Endothelial cell of umbilical vein (primary cell): ENCODE results near the gene LTO1. TPM values are rescaled to one million over a fixed set of nuclear protein-coding genes. Genes with fewer than 3 reads are reported as not detected.
"Not testable (repeated sequence)": the region's sequence is repeated elsewhere in the genome, so short reads cannot be mapped to it uniquely, and the experiment has no call there.

Experiments
- BruUV-seq: library from RNA; stranded (reverse); fragments of 400-500 nt; replicated peaks from 2 replicates; lab custom pipeline; 2021; lab: Mats Ljungman, UMichigan
- CTCF ChIA-PET: fragments of 300-600, 350-600 bp; sonication (Branson Sonifier 250); formaldehyde crosslinking; loops from one replicate; lab custom pipeline; 2021; ENCODE audit warnings: antibody characterized with exemption, inconsistent platforms; lab: Charles Lee
- POLR2A ChIA-PET: fragments of 300-600, 350-600 bp; sonication (Branson Sonifier 250); formaldehyde crosslinking; loops from one replicate; lab custom pipeline; 2021; ENCODE audit warnings: antibody characterized with exemption, inconsistent platforms; lab: Charles Lee
- DNase-seq: peaks from one replicate; pipeline ENCODE4 v3.0.0-alpha.2; 2011; ENCODE audit warnings: low read depth, low spot score
- FAIRE-seq: peaks from 2 replicates; lab custom pipeline; 2011; peaks lifted over from hg19 to GRCh38; lab: Jason Lieb, UNC
- H2AFZ ChIP-seq: 2 replicates; pipeline ENCODE4 v1.6.0; 2012; ENCODE audit warnings: low read depth, low read length, control low read depth, inconsistent platforms
- H3K27ac ChIP-seq: 2 replicates; pipeline ENCODE4 v1.5.1; 2011; ENCODE audit warnings: low read depth, mild to moderate bottlenecking, control low read depth, low read length, moderate library complexity; ENCODE audit not compliant: insufficient read depth
- H3K27me3 ChIP-seq, 2 experiments: 2 replicates each; pipeline versions ENCODE4 v1.6.0 to v1.6.1; 2011; ENCODE audit warnings: low read length in 2 of 2, mixed read lengths in 1 of 2; ENCODE audit not compliant: control insufficient read depth in 2 of 2, insufficient read depth in 2 of 2
- H3K36me3 ChIP-seq, 2 experiments: 2 replicates in 1 of 2; 3 replicates in 1 of 2; pipeline ENCODE4 v1.5.1; 2011; ENCODE audit warnings: low read length in 2 of 2, mild to moderate bottlenecking in 1 of 2, moderate library complexity in 1 of 2; ENCODE audit not compliant: control insufficient read depth in 2 of 2, insufficient read depth in 2 of 2; ENCODE audit errors: extremely low read depth in 1 of 2
- H3K4me1 ChIP-seq: 3 replicates; pipeline ENCODE4 v1.5.1; 2011; ENCODE audit warnings: mild to moderate bottlenecking, low read length; ENCODE audit not compliant: control insufficient read depth, insufficient read depth; ENCODE audit errors: extremely low read depth
- H3K4me2 ChIP-seq: 2 replicates; pipeline ENCODE4 v1.6.1; 2011; ENCODE audit warnings: low read length, control low read depth, mixed read lengths; ENCODE audit not compliant: insufficient read depth
- H3K4me3 ChIP-seq, 3 experiments: fragments of 200-600 bp in 1 of 3; sonication (generic), shearing (Covaris generic) in 1 of 3; replicated peaks in 1 of 3; 2 replicates each; pipeline ENCODE4 v1.5.1; 2011 to 2016; ENCODE audit warnings: control low read depth in 3 of 3, low read length in 3 of 3, mild to moderate bottlenecking in 2 of 3, inconsistent platforms in 1 of 3, low read depth in 1 of 3, moderate library complexity in 1 of 3; ENCODE audit not compliant: insufficient read depth in 1 of 3
- H3K79me2 ChIP-seq: 2 replicates; pipeline ENCODE4 v1.6.0; 2012; ENCODE audit warnings: low read length, inconsistent platforms; ENCODE audit not compliant: control insufficient read depth, insufficient read depth
- H3K9ac ChIP-seq: replicated peaks from 2 replicates; pipeline ENCODE3; 2011; ENCODE audit warnings: low read length, control low read depth; ENCODE audit not compliant: insufficient read depth; ENCODE audit errors: extremely low read depth
- H3K9me1 ChIP-seq: replicated peaks from 3 replicates; pipeline ENCODE4 v1.6.0; 2011; ENCODE audit warnings: mild to moderate bottlenecking, low read length; ENCODE audit not compliant: control insufficient read depth, insufficient read depth; ENCODE audit errors: extremely low read depth
- H3K9me3 ChIP-seq: replicated peaks from 2 replicates; pipeline ENCODE4 v1.5.1; 2012; ENCODE audit warnings: low read length, inconsistent platforms; ENCODE audit not compliant: control insufficient read depth, insufficient read depth
- H4K20me1 ChIP-seq: replicated peaks from 2 replicates; pipeline ENCODE3; 2011; ENCODE audit warnings: mild to moderate bottlenecking, low read length; ENCODE audit not compliant: control insufficient read depth, insufficient read depth; ENCODE audit errors: extremely low read depth
- CTCF ChIP-seq, 2 donors: IDR thresholded peaks; 1 replicate in 1 of 2; 2 replicates in 1 of 2; pipeline ENCODE4 v1.5.1; 2011; ENCODE audit warnings: low read length in 2 of 2, mild to moderate bottlenecking in 2 of 2, moderate library complexity in 2 of 2, control low read depth in 1 of 2, inconsistent platforms in 1 of 2, low read depth in 1 of 2; ENCODE audit not compliant: insufficient read depth in 1 of 2; ENCODE audit errors: extremely low read depth in 1 of 2
- GATA2 ChIP-seq: IDR thresholded peaks from 2 replicates; pipeline ENCODE4 v1.7.0; 2011; ENCODE audit warnings: low read depth, mild to moderate bottlenecking, moderate library complexity, mixed read lengths, low read length; ENCODE audit not compliant: insufficient read length, insufficient read depth
- JUN ChIP-seq: IDR thresholded peaks from 2 replicates; pipeline ENCODE4 v1.6.1; 2011; ENCODE audit warnings: borderline replicate concordance, low read depth; ENCODE audit not compliant: insufficient read length, insufficient read depth
- MAX ChIP-seq: IDR thresholded peaks from 2 replicates; pipeline ENCODE4 v1.6.1; 2011; ENCODE audit not compliant: insufficient read depth, insufficient read length
- MYC ChIP-seq: IDR thresholded peaks from one replicate; pipeline ENCODE4 v1.6.1; 2011; ENCODE audit warnings: mild to moderate bottlenecking, low read depth, low read length
- POLR2AphosphoS5 ChIP-seq: IDR thresholded peaks from 2 replicates; pipeline ENCODE4 v1.6.1; 2012; ENCODE audit warnings: low read depth, mild to moderate bottlenecking, control low read depth, low read length, moderate library complexity; ENCODE audit not compliant: insufficient read depth
- dilution Hi-C: fragments of 300-500 bp; cut with MboI; formaldehyde crosslinking; loops from one replicate; pipeline ENCODE4 v1.15.0; 2019; ENCODE audit warnings: low sequenced_read_pairs; ENCODE audit not compliant: extremely low pct_ligation_motif_present
- intact Hi-C: fragments of 100-400 bp; cut with micrococcal nuclease; formaldehyde crosslinking; loops from one replicate; pipeline ENCODE4 v1.10.0; 2022
- polyA plus RNA-seq, 4 experiments: library from polyadenylated mRNA; depleted of rRNA in 3 of 4; stranded (reverse) in 3 of 4; unstranded in 1 of 4; fragments of >200 nt; gene quantifications; 2 replicates each; pipeline versions ENCODE4 v1.2.1 to v1.2.3, GENCODE V29; 2011 to 2012; ENCODE audit warnings: missing spikeins in 1 of 4
- total RNA-seq: library from RNA; stranded (reverse); gene quantifications from 2 replicates; pipeline ENCODE4 v1.2.3, GENCODE V29; 2021

The LTO1 gene
- total and polyA plus RNA-seq, 2 donors (not counting 3 experiments of a cell fraction or from before 2014, with no cell fraction given) = 26.8 to 30.9 TPM

- H3K4me3 ChIP-seq = no peak overlapping the region
- H3K9me1 ChIP-seq = no peaks in the 10 kb centered on the region
- no peak overlapping the region for H2AFZ ChIP-seq
- H3K4me1 ChIP-seq = peaks cover 8% of the 10 kb centered on the region
- ChIA-PET CTCF (interaction anchor here (1.0 to 1.4 kb wide), 2 partner anchors 176 to 192 kb away, joined by 3 to 5 read pairs; no protein-coding TSS in a partner anchor), POLR2A (no interaction called here)
- H3K27ac ChIP-seq = no peak overlapping the region
- H3K9ac ChIP-seq = no peak overlapping the region
- FAIRE-seq (no peak), DNase-seq (no peak)
- H4K20me1 ChIP-seq = no peaks in the 10 kb centered on the region
- peaks cover 11 to 14% of the 10 kb centered on the region in 2 experiments for H3K27me3 ChIP-seq
- no peaks in the 10 kb centered on the region for H3K79me2 ChIP-seq
- no peaks in the 10 kb centered on the region for H3K9me3 ChIP-seq
- intact Hi-C loops (no loop called here), dilution Hi-C loops (no loop called here)
- H3K4me2 ChIP-seq = no peak overlapping the region
- BruUV-seq = no TSS peak
- TF ChIP-seq JUN (no peak), MAX (no peak), CTCF (IDR thresholded peaks at IDR 0.05; ENCODE audit: extremely low read depth in 1 of 2, insufficient read depth in 1 of 2, low read depth in 1 of 2, low read length in 2 of 2) (no peak), POLR2AphosphoS5 (no peak), MYC (no peak), GATA2 (no peak)
- H3K36me3 ChIP-seq = no peaks in the 10 kb centered on the region
These were observed 21.8 kb upstream of the LTO1 start for GRCh38 chr11:69696749-69697468.

- H3K4me2 ChIP-seq, H3K27me3 ChIP-seq, FAIRE-seq, H3K9me3 ChIP-seq, H3K9ac ChIP-seq, dilution Hi-C loops, intact Hi-C loops, H3K27ac ChIP-seq, H3K4me3 ChIP-seq, H2AFZ ChIP-seq, DNase-seq, H3K36me3 ChIP-seq, H3K4me1 ChIP-seq, H3K9me1 ChIP-seq, H4K20me1 ChIP-seq, H3K79me2 ChIP-seq, BruUV-seq: not testable (repeated sequence)
- ChIA-PET POLR2A (interaction anchor here (0.7 kb wide), 1 partner anchor 14 kb away, joined by 9 read pairs; no protein-coding TSS in a partner anchor), CTCF (interaction anchor here (0.6 to 1.4 kb wide), 3 partner anchors 12 to 564 kb away, joined by 3 to 5 read pairs (median 3); no protein-coding TSS in a partner anchor)
These were observed 20.8 kb upstream of the LTO1 start for GRCh38 chr11:69695995-69696394.
